SK-N-SH (cell line): ENCODE data around the gene HBA2. TPM values are rescaled to one million over a fixed set of nuclear protein-coding genes. Genes with fewer than 3 reads are reported as not detected.
"Not testable (repeated sequence)": the region's sequence is repeated elsewhere in the genome, so short reads cannot be mapped to it uniquely, and the experiment has no call there.

ENCODE experiments used
- CTCF ChIA-PET: fragments of 300-600, 350-600 bp; formaldehyde crosslinking; extraction: SDS; loops from one replicate; lab custom pipeline; 2021; lab: Yijun Ruan, JAX
- POLR2A ChIA-PET: fragments of 350-600 bp; sonication (Branson Sonifier 250); formaldehyde crosslinking; extraction: SDS; loops from one replicate; lab custom pipeline; 2020; ENCODE audit warnings: antibody characterized with exemption, inconsistent platforms; lab: Yijun Ruan, JAX
- DNase-seq: peaks from one replicate; pipeline ENCODE4 v3.0.0; 2012
- H2AFZ ChIP-seq: fragments of 200-600 bp; sonication (generic); 2 replicates; pipeline ENCODE4 v1.8.1; 2016; ENCODE audit warnings: antibody characterized with exemption, mild to moderate bottlenecking, low read depth
- H3F3A ChIP-seq: fragments of 200-600 bp; sonication (generic); replicated peaks from 2 replicates; pipeline ENCODE3; 2016; ENCODE audit warnings: antibody characterized with exemption, mild to moderate bottlenecking; ENCODE audit not compliant: insufficient read depth
- H3K27ac ChIP-seq, 2 experiments: fragments of 200-500 bp in 1 of 2; fragments of 200-600 bp in 1 of 2; sonication (Bioruptor generic) in 1 of 2; sonication (generic), shearing (Covaris generic) in 1 of 2; 2 replicates each; pipeline versions ENCODE4 v1.5.1 to v1.6.1; 2014 to 2016; ENCODE audit warnings: low read depth in 2 of 2, inconsistent platforms in 1 of 2, low read length in 1 of 2, mild to moderate bottlenecking in 1 of 2, mixed read lengths in 1 of 2
- H3K27me3 ChIP-seq: fragments of 200-600 bp; sonication (generic), shearing (Covaris generic); 2 replicates; pipeline ENCODE4 v1.6.1; 2016; ENCODE audit warnings: mixed run types; ENCODE audit not compliant: insufficient read depth
- H3K36me3 ChIP-seq, 2 experiments: fragments of 200-500 bp in 1 of 2; fragments of 200-600 bp in 1 of 2; sonication (Bioruptor generic) in 1 of 2; sonication (generic) in 1 of 2; replicated peaks in 1 of 2; 2 replicates each; pipeline versions ENCODE3 to v1.5.1; 2014 to 2016; ENCODE audit warnings: low read length in 1 of 2, mild to moderate bottlenecking in 1 of 2; ENCODE audit not compliant: insufficient read depth in 2 of 2, control insufficient read depth in 1 of 2
- H3K4me1 ChIP-seq, 2 experiments: fragments of 200-500 bp in 1 of 2; fragments of 200-600 bp in 1 of 2; sonication (Bioruptor generic) in 1 of 2; sonication (generic), shearing (Covaris generic) in 1 of 2; 2 replicates each; pipeline versions ENCODE4 v1.5.1 to v1.6.1; 2014 to 2016; ENCODE audit warnings: low read depth in 1 of 2, low read length in 1 of 2, mixed run types in 1 of 2; ENCODE audit not compliant: insufficient read depth in 2 of 2, control insufficient read depth in 1 of 2
- H3K4me2 ChIP-seq: fragments of 200-600 bp; sonication (generic), shearing (Covaris generic); 2 replicates; pipeline ENCODE4 v1.6.1; 2017; ENCODE audit warnings: mixed run types
- H3K4me3 ChIP-seq, 2 experiments: fragments of 200-500 bp in 1 of 2; fragments of 200-600 bp in 1 of 2; sonication (Bioruptor generic) in 1 of 2; sonication (generic), shearing (Covaris generic) in 1 of 2; 2 replicates each; pipeline versions ENCODE4 v1.5.1 to v1.8.1; 2014 to 2016; ENCODE audit warnings: low read depth in 2 of 2, inconsistent platforms in 1 of 2, low read length in 1 of 2, mild to moderate bottlenecking in 1 of 2, mixed read lengths in 1 of 2, moderate library complexity in 1 of 2
- H3K79me2 ChIP-seq: fragments of 200-600 bp; sonication (generic); 2 replicates; pipeline ENCODE4 v1.8.1; 2017; ENCODE audit warnings: mild to moderate bottlenecking; ENCODE audit not compliant: insufficient read depth
- H3K9ac ChIP-seq: fragments of 200-600 bp; sonication (generic); 2 replicates; pipeline ENCODE4 v1.6.1; 2017; ENCODE audit warnings: mixed run types
- H3K9me2 ChIP-seq: fragments of 200-600 bp; sonication (generic); 2 replicates; pipeline ENCODE4 v1.6.1; 2017; ENCODE audit warnings: mixed run types
- H3K9me3 ChIP-seq: fragments of 200-600 bp; sonication (generic); 2 replicates; pipeline ENCODE4 v1.6.1; 2017; ENCODE audit warnings: mixed run types, mild to moderate bottlenecking, moderate library complexity
- H4K20me1 ChIP-seq: fragments of 200-600 bp; sonication (generic); 2 replicates; pipeline ENCODE4 v1.6.1; 2017; ENCODE audit warnings: mild to moderate bottlenecking, mixed run types; ENCODE audit not compliant: insufficient read depth
- EZH2phosphoT487 ChIP-seq: fragments of 200-600 bp; sonication (generic); IDR thresholded peaks from 2 replicates; pipeline ENCODE4 v1.6.1; 2017; ENCODE audit warnings: low read depth, mixed run types, mild to moderate bottlenecking, antibody characterized with exemption, moderate library complexity, borderline replicate concordance
- FOXM1 ChIP-seq: IDR thresholded peaks from 2 replicates; pipeline ENCODE4 v1.4.0; 2012; ENCODE audit warnings: low read depth, mild to moderate bottlenecking
- JUND ChIP-seq: IDR thresholded peaks from 2 replicates; pipeline ENCODE4 v1.4.0; 2012
- RCOR1 ChIP-seq: fragments of 150-350 bp; IDR thresholded peaks from 2 replicates; pipeline ENCODE4 v1.6.1; 2017; ENCODE audit warnings: antibody characterized with exemption, low read length
- TCF12 ChIP-seq: IDR thresholded peaks from 2 replicates; pipeline ENCODE4 v1.4.0; 2012
- USF2 ChIP-seq: fragments of 150-350 bp; IDR thresholded peaks from 2 replicates; pipeline ENCODE4 v1.6.1; 2017; ENCODE audit warnings: antibody characterized with exemption, low read length, low read depth, borderline replicate concordance
- WGBS: methylation state at CpG from one replicate; pipeline ENCODE4 v1.1.6; 2017; ENCODE audit warnings: low lambda C conversion rate; 5-methylcytosine and 5-hydroxymethylcytosine counted together
- polyA plus RNA-seq, 3 experiments: library from polyadenylated mRNA; depleted of rRNA; stranded (reverse); fragments of >200 nt; gene quantifications; 2 replicates each; pipeline ENCODE4 v1.2.3, GENCODE V29; 2012
- TF ChIP-seq, protein P1 (sequence below): IDR thresholded peaks from 2 replicates; pipeline ENCODE4 v1.4.0; 2012; ENCODE audit warnings: low read depth, borderline replicate concordance

Gene HBA2
- not detected in 2 replicates for polyA plus RNA-seq (2012; rRNA removed)
- polyA plus RNA-seq (2012; cell fraction: cytosol; rRNA removed): not detected in 2 replicates
- not detected in 2 replicates for polyA plus RNA-seq (2012; cell fraction: nucleus; rRNA removed)

GRCh38 chr16:172374-172941 is at the start of gene HBA2:
Gene HBA2, plus strand, starts transcription at chr16:172876. Its CDS starts 37 bp downstream, at chr16:172913.
- POLR2A ChIA-PET, DNase-seq, H3K4me3 ChIP-seq, H3K9me3 ChIP-seq, H3K9ac ChIP-seq, H3K79me2 ChIP-seq, H3K27ac ChIP-seq, H3K9me2 ChIP-seq, H3K4me1 ChIP-seq, H2AFZ ChIP-seq, H3F3A ChIP-seq, H3K36me3 ChIP-seq, H3K4me2 ChIP-seq: not testable (repeated sequence)
- Histone ChIP-seq H3K27me3 (peaks cover 22% of the 10 kb centered on the region), H4K20me1 (peaks cover 11% of the 10 kb centered on the region; the same call in 1 of the 2 replicates)
- WGBS: no CpG with 5 or more reads among the region's 74 CpGs
- CTCF ChIA-PET: interaction anchor here (0.9 to 2.4 kb wide), 3 partner anchors 8 to 75 kb away, joined by 3 to 16 read pairs (median 4); partner anchors contain the start of gene HBQ1

- H2AFZ ChIP-seq, H3K4me2 ChIP-seq, DNase-seq, H4K20me1 ChIP-seq, H3K27ac ChIP-seq, H3K4me1 ChIP-seq, H3K36me3 ChIP-seq, H3K9me3 ChIP-seq, POLR2A ChIA-PET, H3K79me2 ChIP-seq, H3F3A ChIP-seq, H3K9ac ChIP-seq, H3K9me2 ChIP-seq, H3K27me3 ChIP-seq, H3K4me3 ChIP-seq: not testable (repeated sequence)
- CTCF ChIA-PET: interaction anchor here (2.2 to 3.5 kb wide), 2 partner anchors 17 to 57 kb away, joined by 19 to 22 read pairs; partner anchors contain the start of gene HBQ1
- 88% methylated on average over 16 of the region's 19 CpGs for WGBS
These were observed 48.9 kb upstream of the HBA2 start for GRCh38 chr16:123558-124350.

DNA sequence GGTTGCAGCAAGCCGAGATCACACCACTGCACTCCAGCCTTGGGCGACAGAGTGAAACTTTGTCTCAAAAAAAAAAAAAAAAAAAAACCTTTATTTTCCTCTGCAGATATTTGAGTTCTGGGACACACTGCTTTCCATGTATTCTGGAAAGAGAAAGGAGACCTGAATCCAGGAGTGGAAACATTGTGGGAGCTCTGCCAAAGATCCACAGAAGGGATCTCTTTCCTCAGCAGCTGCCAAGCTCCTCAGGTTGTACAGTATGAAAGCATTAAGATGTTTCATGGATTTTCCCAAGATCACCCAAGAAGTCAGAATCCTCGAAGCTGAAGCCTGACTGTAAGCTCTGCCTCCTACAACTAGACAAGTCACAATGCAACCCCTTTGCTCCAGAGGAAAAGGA is 47.7 kb upstream of the HBA2 start:
- Histone ChIP-seq H3K27me3 (no peaks in the 10 kb centered on the region), H2AFZ (no peak overlapping the region), H3K4me2 (no peak overlapping the region), H3F3A (no peaks in the 10 kb centered on the region), H3K4me1 (no peaks in the 10 kb centered on the region), H4K20me1 (no peaks in the 10 kb centered on the region), H3K9me2 (no peaks in the 10 kb centered on the region), H3K27ac (no peak overlapping the region), H3K36me3 (no peaks in the 10 kb centered on the region), H3K9me3 (no peaks in the 10 kb centered on the region), H3K4me3 (no peak overlapping the region), H3K9ac (no peak overlapping the region), H3K79me2 (peaks cover 11% of the 10 kb centered on the region; the same call in 1 of the 2 replicates)
- CTCF ChIA-PET: interaction anchor here (1.6 to 4.2 kb wide), 4 partner anchors 7 to 238 kb away, joined by 6 to 22 read pairs (median 20); partner anchors contain the start of gene HBQ1
- no peak for TF ChIP-seq RCOR1
- DNase-seq: no peak
- whole genome bisulfite sequencing: 89% methylated on average over 3 of the region's 3 CpGs
- POLR2A ChIA-PET: interaction anchor here (0.6 kb wide), 1 partner anchor 23 kb away, joined by 5 read pairs; no protein-coding TSS in a partner anchor

DNA sequence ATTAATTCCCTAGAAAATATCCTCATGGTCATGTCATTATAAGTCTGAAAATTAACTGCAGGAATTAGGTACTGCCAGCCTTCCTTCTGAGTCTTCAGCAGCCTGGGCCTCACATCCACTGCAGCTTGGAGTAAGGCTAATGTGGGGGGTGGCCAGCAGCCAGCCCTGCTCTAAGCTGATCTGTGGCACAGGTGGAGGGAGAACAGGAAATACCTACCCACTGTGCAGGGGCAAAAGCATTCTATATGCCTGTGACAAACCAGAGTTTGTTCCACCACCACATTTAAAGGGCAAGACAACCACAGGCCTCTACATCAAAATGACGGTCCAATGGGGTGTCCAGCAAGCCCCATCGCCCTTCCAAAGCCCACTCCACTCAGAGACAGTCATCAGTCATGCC is 43.6 kb upstream of the HBA2 start:
- Histone ChIP-seq H3K27me3 (no peaks in the 10 kb centered on the region), H3K79me2 (peaks cover 47% of the 10 kb centered on the region), H2AFZ (no peak overlapping the region), H3K9me3 (no peaks in the 10 kb centered on the region), H3K9ac (no peak overlapping the region), H3F3A (peaks cover 7% of the 10 kb centered on the region), H3K4me3 (no peak overlapping the region), H3K4me2 (no peak overlapping the region), H3K4me1 (no peaks in the 10 kb centered on the region), H4K20me1 (no peaks in the 10 kb centered on the region), H3K36me3 (no peaks in the 10 kb centered on the region), H3K9me2 (no peaks in the 10 kb centered on the region), H3K27ac (no peak overlapping the region)
- ChIA-PET CTCF (interaction anchor here (1.1 to 4.2 kb wide), 5 partner anchors 11 to 106 kb away, joined by 5 to 22 read pairs (median 6); partner anchors contain the start of genes FAM234A and HBQ1), POLR2A (no interaction called here)
- WGBS: 100% methylated on average over 1 of the region's 2 CpGs
- no peak for TF ChIP-seq EZH2phosphoT487
- TF ChIP-seq USF2: no peak
- TF ChIP-seq JUND: no peak
- no peak for TF ChIP-seq FOXM1
- TF ChIP-seq, protein P1, sequence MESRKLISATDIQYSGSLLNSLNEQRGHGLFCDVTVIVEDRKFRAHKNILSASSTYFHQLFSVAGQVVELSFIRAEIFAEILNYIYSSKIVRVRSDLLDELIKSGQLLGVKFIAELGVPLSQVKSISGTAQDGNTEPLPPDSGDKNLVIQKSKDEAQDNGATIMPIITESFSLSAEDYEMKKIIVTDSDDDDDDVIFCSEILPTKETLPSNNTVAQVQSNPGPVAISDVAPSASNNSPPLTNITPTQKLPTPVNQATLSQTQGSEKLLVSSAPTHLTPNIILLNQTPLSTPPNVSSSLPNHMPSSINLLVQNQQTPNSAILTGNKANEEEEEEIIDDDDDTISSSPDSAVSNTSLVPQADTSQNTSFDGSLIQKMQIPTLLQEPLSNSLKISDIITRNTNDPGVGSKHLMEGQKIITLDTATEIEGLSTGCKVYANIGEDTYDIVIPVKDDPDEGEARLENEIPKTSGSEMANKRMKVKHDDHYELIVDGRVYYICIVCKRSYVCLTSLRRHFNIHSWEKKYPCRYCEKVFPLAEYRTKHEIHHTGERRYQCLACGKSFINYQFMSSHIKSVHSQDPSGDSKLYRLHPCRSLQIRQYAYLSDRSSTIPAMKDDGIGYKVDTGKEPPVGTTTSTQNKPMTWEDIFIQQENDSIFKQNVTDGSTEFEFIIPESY: no peak
- TF ChIP-seq TCF12: no peak
- DNase-seq: no peak
